Adrenal gland (tissue), 5 donors: Measurements from ENCODE around the gene DMRT3.

Source experiments
- CTCF ChIP-seq, 6 experiments: fragments of 450-650 bp in 4 of 6; fragments of 200-600 bp in 2 of 6; sonication (generic) in 1 of 6; IDR thresholded peaks; 1 replicate in 5 of 6; 2 replicates in 1 of 6; pipeline versions ENCODE4 v1.5.1 to v1.8.0; 2016 to 2021; ENCODE audit warnings: antibody characterized with exemption in 6 of 6, mild to moderate bottlenecking in 2 of 6, moderate library complexity in 1 of 6
- POLR2A ChIP-seq, 2 donors: fragments of 450-650 bp; IDR thresholded peaks; one replicate each; pipeline ENCODE4 v1.6.1; 2017; ENCODE audit warnings: antibody characterized with exemption in 2 of 2, mild to moderate bottlenecking in 2 of 2, moderate library complexity in 1 of 2
- donor health status: DM: no; HTN: no; CAD: no.

DNA sequence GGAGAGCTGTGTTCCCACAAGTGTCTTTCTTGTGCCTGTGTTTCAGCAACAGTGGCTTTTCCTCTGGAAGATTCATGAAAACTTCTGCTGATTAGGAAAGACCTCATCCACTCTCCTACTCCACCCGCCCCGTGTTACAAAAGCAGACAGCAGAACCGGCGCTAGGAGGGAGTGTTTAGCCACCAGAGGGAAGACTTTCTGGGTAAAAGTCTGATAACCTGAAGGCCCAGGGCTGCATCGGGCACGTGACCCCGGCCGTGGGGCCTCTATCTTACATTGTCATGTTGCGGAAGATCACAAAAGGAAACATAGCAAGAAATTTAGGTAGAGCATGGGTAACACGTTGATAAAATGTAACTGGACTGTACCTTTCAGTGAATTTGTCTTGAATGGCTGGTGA, 41.7 kb downstream of the DMRT3 start:
- TF ChIP-seq CTCF (IDR thresholded peaks at IDR 0.05), result no peak
- TF ChIP-seq POLR2A (IDR thresholded peaks at IDR 0.05), result no peak
